ENCODE results near the gene PBXIP1. TPM values are rescaled to one million over a fixed set of nuclear protein-coding genes. Genes with fewer than 3 reads are reported as not detected.
"Not testable (repeated sequence)": the region's sequence is repeated elsewhere in the genome, so short reads cannot be mapped to it uniquely, and the experiment has no call there.

Gene PBXIP1
- total RNA-seq, 4 donors from 2014 or later = 52.5 to 120 (median 97.9) TPM

DNA sequence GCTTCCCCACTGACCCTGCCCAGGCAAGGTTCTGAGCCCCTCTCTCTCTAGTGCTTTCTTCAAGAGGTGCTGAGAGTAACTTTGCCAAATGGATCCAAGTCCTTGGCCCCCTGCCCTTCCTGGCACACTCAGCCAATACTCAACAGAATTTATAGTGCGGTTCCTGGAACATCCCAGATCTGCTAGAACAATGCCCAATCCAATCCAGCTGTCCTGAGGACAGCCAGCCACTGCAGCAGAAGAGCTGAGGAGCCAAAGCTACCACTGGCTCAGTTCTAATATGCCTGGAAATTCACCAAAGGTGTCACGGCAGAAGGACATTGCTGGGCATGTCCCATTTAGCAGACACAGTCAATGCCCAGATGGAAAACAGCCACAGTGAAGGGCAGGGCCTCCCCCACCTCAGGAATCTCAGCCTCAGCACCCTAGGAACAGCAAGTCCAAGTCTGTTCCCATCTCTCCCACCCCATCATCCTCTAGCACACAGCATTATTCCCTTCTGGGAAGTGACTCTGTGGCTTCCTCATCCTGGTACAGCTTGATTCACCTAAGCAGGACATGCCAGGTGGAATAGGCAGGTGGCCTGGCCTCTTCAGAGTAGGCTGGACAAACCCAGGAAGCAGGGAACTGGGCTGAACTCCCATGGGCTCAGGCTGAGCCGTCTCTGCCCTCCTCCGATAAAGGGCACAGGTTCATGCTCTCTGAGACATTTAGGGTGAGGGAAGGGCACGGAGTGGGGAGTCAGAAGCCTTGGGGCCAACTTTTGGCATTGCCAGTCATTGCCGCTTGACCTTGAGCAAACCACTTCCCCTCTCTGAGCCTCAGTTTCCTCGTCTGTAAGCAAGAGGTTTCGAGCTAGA, 44.0 kb downstream of the PBXIP1 start:
- H3K9me3 ChIP-seq = no peaks in the 10 kb centered on the region
- no peak for DNase-seq (ENCODE audit: low spot score in 2 of 2)
- 83 to 88% methylated on average over 8 of the region's 8 CpGs for WGBS, 2 donors
- H3K36me3 ChIP-seq = peaks cover 0 to 33% (median 0%) of the 10 kb centered on the region in 3 donors
- TF ChIP-seq, protein P1, sequence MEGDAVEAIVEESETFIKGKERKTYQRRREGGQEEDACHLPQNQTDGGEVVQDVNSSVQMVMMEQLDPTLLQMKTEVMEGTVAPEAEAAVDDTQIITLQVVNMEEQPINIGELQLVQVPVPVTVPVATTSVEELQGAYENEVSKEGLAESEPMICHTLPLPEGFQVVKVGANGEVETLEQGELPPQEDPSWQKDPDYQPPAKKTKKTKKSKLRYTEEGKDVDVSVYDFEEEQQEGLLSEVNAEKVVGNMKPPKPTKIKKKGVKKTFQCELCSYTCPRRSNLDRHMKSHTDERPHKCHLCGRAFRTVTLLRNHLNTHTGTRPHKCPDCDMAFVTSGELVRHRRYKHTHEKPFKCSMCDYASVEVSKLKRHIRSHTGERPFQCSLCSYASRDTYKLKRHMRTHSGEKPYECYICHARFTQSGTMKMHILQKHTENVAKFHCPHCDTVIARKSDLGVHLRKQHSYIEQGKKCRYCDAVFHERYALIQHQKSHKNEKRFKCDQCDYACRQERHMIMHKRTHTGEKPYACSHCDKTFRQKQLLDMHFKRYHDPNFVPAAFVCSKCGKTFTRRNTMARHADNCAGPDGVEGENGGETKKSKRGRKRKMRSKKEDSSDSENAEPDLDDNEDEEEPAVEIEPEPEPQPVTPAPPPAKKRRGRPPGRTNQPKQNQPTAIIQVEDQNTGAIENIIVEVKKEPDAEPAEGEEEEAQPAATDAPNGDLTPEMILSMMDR (IDR thresholded peaks at IDR 0.05) = no peak
- TF ChIP-seq POLR2A (IDR thresholded peaks at IDR 0.05) (no peak), EP300 (IDR thresholded peaks at IDR 0.05) (no peak)
- H3K27me3 ChIP-seq = no peaks in the 10 kb centered on the region
- H3K4me1 ChIP-seq = no peaks in the 10 kb centered on the region
- H3K27ac ChIP-seq = no peak overlapping the region
- H3K4me3 ChIP-seq = no peak overlapping the region

DNA sequence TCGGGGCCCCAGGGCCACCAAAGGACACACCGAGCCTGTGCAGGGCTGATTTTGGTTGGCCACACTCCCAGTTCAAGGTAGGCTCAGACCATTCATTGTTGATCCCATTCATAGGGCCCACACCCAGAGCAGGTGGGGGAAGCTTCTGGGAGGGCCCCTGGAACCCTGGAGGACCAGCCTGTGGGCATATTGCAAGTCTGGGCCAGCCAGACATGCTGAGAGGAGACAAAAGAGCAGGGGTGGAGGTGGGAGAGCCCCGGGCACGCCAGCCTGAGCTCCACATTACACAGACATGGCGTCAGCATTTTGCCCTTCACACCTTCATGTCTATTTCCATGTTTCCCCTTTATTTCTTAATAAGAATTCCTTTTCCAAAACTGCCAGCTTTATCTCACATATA, 45.0 kb downstream of the PBXIP1 start:
- TF ChIP-seq, protein P1 (IDR thresholded peaks at IDR 0.05) = no peak
- TF ChIP-seq POLR2A (IDR thresholded peaks at IDR 0.05) (no peak), EP300 (IDR thresholded peaks at IDR 0.05) (no peak)
- Histone ChIP-seq H3K36me3 (peaks cover 0 to 27% (median 0%) of the 10 kb centered on the region in 3 donors), H3K27ac (no peak overlapping the region), H3K4me3 (no peak overlapping the region), H3K4me1 (no peaks in the 10 kb centered on the region), H3K9me3 (no peaks in the 10 kb centered on the region), H3K27me3 (no peaks in the 10 kb centered on the region)
- DNase-seq (ENCODE audit: low spot score in 2 of 2) = no peak
- 80 to 89% methylated on average over 5 of the region's 5 CpGs for WGBS, 2 donors

DNA sequence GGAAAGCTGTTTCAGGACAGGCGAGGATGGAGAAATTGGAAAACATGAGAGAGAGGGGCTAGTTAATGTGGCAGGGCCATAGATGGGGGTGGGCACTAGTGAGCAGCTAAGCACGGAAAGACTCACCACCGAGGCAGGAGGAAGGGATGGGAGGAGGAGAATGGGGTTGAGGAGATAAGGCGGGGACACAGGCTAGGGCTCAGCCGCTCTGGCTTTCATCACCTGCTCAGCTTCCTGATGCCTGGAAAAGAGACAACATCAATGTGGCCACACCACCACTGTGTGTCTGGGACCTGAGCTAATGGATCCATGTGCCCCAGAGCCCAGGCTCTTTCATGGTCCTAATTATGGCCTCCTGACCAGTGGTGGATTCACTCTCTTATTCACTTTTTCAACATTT, 47.0 kb downstream of the PBXIP1 start:
- WGBS, 2 donors = 89 to 93% methylated on average over 5 of the region's 5 CpGs
- TF ChIP-seq, protein P1 (IDR thresholded peaks at IDR 0.05) = no peak
- TF ChIP-seq EP300 (IDR thresholded peaks at IDR 0.05) = no peak
- TF ChIP-seq POLR2A (IDR thresholded peaks at IDR 0.05) = no peak
- no peaks in the 10 kb centered on the region for H3K27me3 ChIP-seq

DNA sequence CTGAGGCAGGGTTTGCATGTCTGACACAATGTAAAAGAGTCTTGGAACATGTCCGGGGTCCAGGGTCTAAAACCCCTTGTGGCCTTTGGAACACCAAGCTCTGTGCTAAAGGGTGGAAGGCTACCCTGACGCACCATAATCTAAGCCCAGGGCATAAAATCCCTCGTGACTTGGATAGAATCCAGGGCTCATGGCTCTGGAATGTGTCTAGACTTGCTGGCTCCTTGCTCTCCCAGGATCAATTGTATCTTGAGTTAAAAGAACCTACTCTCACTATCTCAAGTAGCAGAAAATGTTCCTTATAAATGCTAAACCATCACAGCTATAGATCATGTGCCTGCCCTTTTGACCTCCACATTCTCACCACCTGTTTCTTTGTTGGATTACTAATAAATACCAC, 47.8 kb downstream of the PBXIP1 start:
- not testable (repeated sequence) for H3K9me3 ChIP-seq; H3K4me3 ChIP-seq; H3K27me3 ChIP-seq; DNase-seq (ENCODE audit: low spot score in 2 of 2); H3K27ac ChIP-seq; H3K4me1 ChIP-seq
- peaks cover 0 to 18% (median 0%) of the 10 kb centered on the region in 3 donors for H3K36me3 ChIP-seq
- WGBS, 2 donors = 62 to 78% methylated on average over 3 of the region's 3 CpGs

More for the DNA sequence above, 47.0 kb downstream of the PBXIP1 start:
- H3K4me3 ChIP-seq = no peak overlapping the region
- no peak overlapping the region for H3K27ac ChIP-seq
- no peaks in the 10 kb centered on the region for H3K4me1 ChIP-seq
- no peaks in the 10 kb centered on the region for H3K9me3 ChIP-seq
- H3K36me3 ChIP-seq = peaks cover 0 to 25% (median 0%) of the 10 kb centered on the region in 3 donors
- DNase-seq (ENCODE audit: low spot score in 2 of 2) = no peak

DNA sequence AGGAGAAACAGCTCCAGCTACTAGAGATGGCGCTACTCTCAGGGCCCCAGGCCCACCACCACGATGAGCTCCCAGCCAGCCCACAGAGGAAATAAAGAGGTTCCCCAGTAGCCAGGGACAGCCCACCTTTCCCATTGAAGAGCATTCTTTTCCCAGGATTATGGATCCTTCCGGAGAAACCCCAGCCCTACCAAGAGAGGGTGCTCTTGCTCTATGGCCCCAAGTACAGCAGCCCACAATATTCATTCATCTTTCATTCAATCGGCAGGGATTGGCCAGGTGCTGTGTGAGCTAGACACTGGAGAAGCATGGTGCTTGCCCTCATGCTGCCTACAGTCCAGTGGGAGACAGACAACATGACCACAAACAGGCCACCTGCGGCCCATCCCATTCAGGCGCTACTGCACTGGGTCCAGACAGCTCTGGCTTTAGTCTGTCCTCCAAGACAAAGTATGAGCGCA, 49.2 kb downstream of the PBXIP1 start:
- 79 to 80% methylated on average over 7 of the region's 7 CpGs for WGBS, 2 donors
- H3K36me3 ChIP-seq = peaks cover 0 to 11% (median 0%) of the 10 kb centered on the region in 3 donors
- no peak overlapping the region for H3K27ac ChIP-seq
- no peaks in the 10 kb centered on the region for H3K9me3 ChIP-seq
- H3K4me1 ChIP-seq = no peaks in the 10 kb centered on the region
- TF ChIP-seq, protein P1 (IDR thresholded peaks at IDR 0.05) = peak in 3 of 5 experiments; percentile 12 to 28 (median 14)
- no peak for TF ChIP-seq POLR2A (IDR thresholded peaks at IDR 0.05)
- no peak for TF ChIP-seq EP300 (IDR thresholded peaks at IDR 0.05)
- H3K4me3 ChIP-seq = no peak overlapping the region
- DNase-seq (ENCODE audit: low spot score in 2 of 2) = no peak
- H3K27me3 ChIP-seq = no peaks in the 10 kb centered on the region
